Gastroesophageal sphincter (tissue), 4 donors: ENCODE results near the gene TMEM30A. TPM values are rescaled to one million over a fixed set of nuclear protein-coding genes. Genes with fewer than 3 reads are reported as not detected.

Experiments used
- ATAC-seq: fragments of 150-250 bp; one replicate; pipeline ENCODE4 v1.9.1; 2016; ENCODE audit warnings: mild to moderate bottlenecking, moderate library complexity
- H3K27ac ChIP-seq, 4 donors: fragments of 200-600 bp; sonication (generic) in 3 of 4; 1 replicate in 3 of 4; 2 replicates in 1 of 4; pipeline ENCODE4 v1.5.1; 2016 to 2019
- H3K27me3 ChIP-seq: fragments of 200-600 bp; sonication (generic); one replicate; pipeline ENCODE4 v1.5.1; 2019
- H3K36me3 ChIP-seq, 2 donors: fragments of 200-600 bp; sonication (generic); one replicate each; pipeline ENCODE4 v1.5.1; 2019; ENCODE audit warnings: control low read depth in 1 of 2
- H3K4me1 ChIP-seq, 3 donors: fragments of 200-600 bp; sonication (generic); 1 replicate in 2 of 3; 2 replicates in 1 of 3; pipeline ENCODE4 v1.5.1; 2016 to 2019; ENCODE audit warnings: control low read depth in 2 of 3
- H3K4me3 ChIP-seq, 2 donors: fragments of 200-600 bp; sonication (generic); one replicate each; pipeline ENCODE4 v1.5.1; 2019; ENCODE audit warnings: mild to moderate bottlenecking in 1 of 2, moderate library complexity in 1 of 2
- H3K9me3 ChIP-seq, 3 donors: fragments of 200-600 bp; sonication (generic); one replicate each; pipeline ENCODE4 v1.5.1; 2017 to 2019; ENCODE audit warnings: control low read depth in 2 of 3
- EP300 ChIP-seq: sonication (generic); formaldehyde crosslinking; IDR thresholded peaks from one replicate; pipeline ENCODE4 v1.6.1; 2017; ENCODE audit warnings: antibody characterized with exemption, mild to moderate bottlenecking
- POLR2A ChIP-seq, 2 donors: fragments of 450-650 bp; IDR thresholded peaks; one replicate each; pipeline ENCODE4 v1.6.1; 2017; ENCODE audit warnings: antibody characterized with exemption in 2 of 2, mild to moderate bottlenecking in 2 of 2, moderate library complexity in 1 of 2
- POLR2AphosphoS5 ChIP-seq: sonication (generic); formaldehyde crosslinking; IDR thresholded peaks from one replicate; pipeline ENCODE4 v1.6.1; 2017; ENCODE audit warnings: antibody characterized with exemption
- WGBS, 2 donors: methylation state at CpG; one replicate each; pipeline ENCODE4 v1.1.5; 2018; ENCODE audit warnings: low coverage in 1 of 2; 5-methylcytosine and 5-hydroxymethylcytosine counted together
- total RNA-seq, 4 donors: library from RNA; depleted of rRNA; stranded (reverse); fragments of >200 nt; gene quantifications; one replicate each; pipeline ENCODE4 v1.1.0, GENCODE V29; 2016
- TF ChIP-seq, protein P1 (sequence below), 4 experiments: fragments of 200-600 bp in 2 of 4; fragments of 450-650 bp in 2 of 4; sonication (generic) in 1 of 4; IDR thresholded peaks; one replicate each; pipeline ENCODE4 v1.5.1; 2017 to 2019; ENCODE audit warnings: antibody characterized with exemption in 4 of 4, mild to moderate bottlenecking in 2 of 4, moderate library complexity in 2 of 4

TMEM30A gene
- total RNA-seq, 4 donors from 2014 or later = 90.2 to 125 (median 97.5) TPM

DNA sequence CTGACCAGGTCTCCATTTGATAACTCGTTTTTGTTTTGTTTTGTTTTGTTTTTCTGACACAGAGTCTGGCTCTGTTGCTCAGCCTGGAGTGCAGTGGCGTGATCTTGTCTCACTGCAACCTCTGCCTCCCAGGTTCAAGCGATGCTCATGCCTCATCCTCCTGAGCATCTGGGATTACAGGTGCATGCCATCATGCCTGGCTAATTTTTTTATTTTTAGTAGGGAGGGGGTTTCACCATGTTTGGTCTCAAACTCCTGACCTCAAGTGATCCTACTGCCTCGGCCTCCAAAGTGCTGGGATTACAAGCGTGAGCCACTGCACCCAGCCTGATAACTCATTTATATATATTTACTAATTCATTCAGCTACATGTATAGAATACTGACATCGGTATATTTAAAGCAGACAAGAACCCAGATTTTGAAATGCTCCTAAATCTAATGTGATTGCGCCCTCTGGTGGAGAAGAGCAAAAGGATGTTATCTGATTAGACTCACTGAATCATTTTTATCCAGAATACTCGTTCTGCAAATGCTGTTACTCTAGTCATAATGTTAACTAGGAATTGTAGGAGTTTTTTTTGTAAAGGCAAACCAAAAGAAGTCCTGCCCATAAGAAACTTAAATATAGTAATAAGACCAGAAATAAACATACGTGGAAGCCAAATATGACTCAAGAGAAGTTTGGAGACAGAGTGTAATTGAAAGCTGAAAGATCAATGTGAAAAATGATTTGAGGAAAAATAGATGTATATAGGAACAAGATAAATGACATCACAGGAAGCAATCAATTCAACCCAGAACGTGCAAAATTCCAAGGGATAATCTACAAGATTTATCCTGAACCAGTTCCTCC, 73.5 kb downstream of the TMEM30A start:
- WGBS, 2 donors = 11 to 19% methylated on average over 9 to 10 of the region's 10 CpGs
- H3K27ac ChIP-seq = no peak overlapping the region
- TF ChIP-seq POLR2A (IDR thresholded peaks at IDR 0.05) (no peak), POLR2AphosphoS5 (no peak), EP300 (no peak)
- TF ChIP-seq, protein P1, sequence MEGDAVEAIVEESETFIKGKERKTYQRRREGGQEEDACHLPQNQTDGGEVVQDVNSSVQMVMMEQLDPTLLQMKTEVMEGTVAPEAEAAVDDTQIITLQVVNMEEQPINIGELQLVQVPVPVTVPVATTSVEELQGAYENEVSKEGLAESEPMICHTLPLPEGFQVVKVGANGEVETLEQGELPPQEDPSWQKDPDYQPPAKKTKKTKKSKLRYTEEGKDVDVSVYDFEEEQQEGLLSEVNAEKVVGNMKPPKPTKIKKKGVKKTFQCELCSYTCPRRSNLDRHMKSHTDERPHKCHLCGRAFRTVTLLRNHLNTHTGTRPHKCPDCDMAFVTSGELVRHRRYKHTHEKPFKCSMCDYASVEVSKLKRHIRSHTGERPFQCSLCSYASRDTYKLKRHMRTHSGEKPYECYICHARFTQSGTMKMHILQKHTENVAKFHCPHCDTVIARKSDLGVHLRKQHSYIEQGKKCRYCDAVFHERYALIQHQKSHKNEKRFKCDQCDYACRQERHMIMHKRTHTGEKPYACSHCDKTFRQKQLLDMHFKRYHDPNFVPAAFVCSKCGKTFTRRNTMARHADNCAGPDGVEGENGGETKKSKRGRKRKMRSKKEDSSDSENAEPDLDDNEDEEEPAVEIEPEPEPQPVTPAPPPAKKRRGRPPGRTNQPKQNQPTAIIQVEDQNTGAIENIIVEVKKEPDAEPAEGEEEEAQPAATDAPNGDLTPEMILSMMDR (IDR thresholded peaks at IDR 0.05) = peak; percentile 75 to 83 (median 78)

DNA sequence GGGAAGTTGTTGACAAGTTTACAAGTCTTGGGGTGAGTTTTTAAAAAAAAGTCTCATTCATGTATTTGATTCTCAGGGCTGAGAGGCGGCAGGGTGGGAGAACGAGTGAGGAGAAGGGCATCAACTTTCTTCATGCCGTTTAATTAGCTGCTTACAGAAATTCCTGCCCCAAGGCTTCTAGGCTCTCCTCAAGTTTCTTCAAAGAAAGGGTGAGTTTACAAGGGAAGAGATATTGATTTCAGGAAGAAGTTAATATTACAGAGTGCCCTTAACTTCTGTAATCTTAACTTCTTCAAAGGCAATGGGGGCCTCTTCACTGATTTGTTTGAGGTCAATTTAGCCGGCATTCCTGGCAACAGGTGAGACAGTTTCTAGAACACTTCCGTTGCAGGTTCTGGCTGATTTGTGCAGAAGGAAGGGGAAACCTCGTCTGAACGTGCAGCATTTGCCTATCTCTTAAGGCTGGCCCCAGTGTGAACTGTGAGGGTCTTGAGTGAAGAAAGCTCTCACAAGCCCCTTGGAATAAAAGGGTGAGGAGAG, 75.3 kb downstream of the TMEM30A start:
- H3K4me1 ChIP-seq = peaks cover 0 to 55% (median 8%) of the 10 kb centered on the region in 3 donors
- no peak for ATAC-seq
- 0 to 28% methylated on average over 3 to 7 of the region's 7 CpGs for WGBS, 2 donors
- H3K27ac ChIP-seq = no peak overlapping the region
- no peaks in the 10 kb centered on the region for H3K9me3 ChIP-seq
- H3K27me3 ChIP-seq = peaks cover 16% of the 10 kb centered on the region
- H3K36me3 ChIP-seq = no peaks in the 10 kb centered on the region
- no peak overlapping the region for H3K4me3 ChIP-seq
- TF ChIP-seq, protein P1 (IDR thresholded peaks at IDR 0.05) = no peak
- TF ChIP-seq POLR2A (IDR thresholded peaks at IDR 0.05) = no peak
- TF ChIP-seq POLR2AphosphoS5 = no peak
- TF ChIP-seq EP300 = no peak

More for the DNA sequence above, 73.5 kb downstream of the TMEM30A start:
- Histone ChIP-seq H3K27me3 (peaks cover 2% of the 10 kb centered on the region), H3K9me3 (no peaks in the 10 kb centered on the region), H3K36me3 (no peaks in the 10 kb centered on the region), H3K4me1 (peaks cover 0 to 38% (median 8%) of the 10 kb centered on the region in 3 donors), H3K4me3 (no peak overlapping the region)
- ATAC-seq = no peak

DNA sequence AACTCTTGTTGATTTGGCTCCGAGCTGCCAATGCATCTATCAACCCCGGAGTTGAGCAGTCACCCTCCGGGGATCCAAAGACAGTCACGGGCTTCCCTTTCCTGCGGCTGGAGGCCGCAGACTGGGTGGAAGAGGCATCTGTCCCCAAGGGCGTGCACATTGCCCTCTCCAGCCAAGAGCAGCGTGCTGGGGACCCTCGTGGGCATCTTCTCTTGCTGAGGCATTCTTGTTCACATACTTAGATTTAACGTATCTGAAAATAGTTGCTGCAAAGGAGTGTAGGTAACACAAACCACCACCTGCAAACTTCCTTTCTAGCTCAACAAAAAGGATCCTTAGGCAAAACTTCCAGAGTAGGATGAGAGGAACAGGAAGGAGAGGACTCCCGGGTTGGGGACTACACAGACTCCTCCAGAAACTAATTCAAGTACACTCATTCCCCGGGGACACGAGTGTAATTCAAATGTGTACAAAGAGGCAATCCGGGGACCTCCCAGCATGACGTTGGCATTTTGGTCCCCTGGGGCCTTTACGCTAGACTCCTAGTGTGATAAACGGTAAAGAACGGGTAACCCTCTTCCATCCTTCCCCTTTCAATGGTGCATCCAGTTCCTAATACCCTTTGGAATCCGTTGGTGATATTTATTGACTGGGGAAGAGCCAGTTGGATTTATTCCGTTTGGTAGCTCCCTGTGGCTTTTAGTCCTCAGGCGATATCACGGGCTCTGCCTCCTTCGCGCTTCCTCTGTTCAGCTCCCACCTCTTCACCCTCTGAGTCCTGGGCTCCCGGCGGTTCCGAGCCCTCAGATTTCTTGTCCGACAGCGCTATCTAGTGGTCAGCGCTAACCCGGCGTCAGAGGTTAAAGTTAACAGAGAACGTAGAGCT, 76.1 kb downstream of the TMEM30A start:
- H3K4me3 ChIP-seq = peak overlapping the region in 1 of 2 donors; percentile 33
- TF ChIP-seq, protein P1 (IDR thresholded peaks at IDR 0.05) = peak; percentile 84 to 90 (median 86)
- TF ChIP-seq EP300 (no peak), POLR2AphosphoS5 (no peak)
- WGBS, 2 donors = 10 to 17% methylated on average over 14 to 24 of the region's 33 CpGs
- H3K4me1 ChIP-seq = peaks cover 0 to 62% (median 8%) of the 10 kb centered on the region in 3 donors
- peak overlapping the region in 3 of 4 donors; percentile 65 to 96 (median 74) for H3K27ac ChIP-seq
- H3K9me3 ChIP-seq = no peaks in the 10 kb centered on the region
- no peaks in the 10 kb centered on the region for H3K36me3 ChIP-seq
- H3K27me3 ChIP-seq = peaks cover 16% of the 10 kb centered on the region
- ATAC-seq = peak; percentile 50

DNA sequence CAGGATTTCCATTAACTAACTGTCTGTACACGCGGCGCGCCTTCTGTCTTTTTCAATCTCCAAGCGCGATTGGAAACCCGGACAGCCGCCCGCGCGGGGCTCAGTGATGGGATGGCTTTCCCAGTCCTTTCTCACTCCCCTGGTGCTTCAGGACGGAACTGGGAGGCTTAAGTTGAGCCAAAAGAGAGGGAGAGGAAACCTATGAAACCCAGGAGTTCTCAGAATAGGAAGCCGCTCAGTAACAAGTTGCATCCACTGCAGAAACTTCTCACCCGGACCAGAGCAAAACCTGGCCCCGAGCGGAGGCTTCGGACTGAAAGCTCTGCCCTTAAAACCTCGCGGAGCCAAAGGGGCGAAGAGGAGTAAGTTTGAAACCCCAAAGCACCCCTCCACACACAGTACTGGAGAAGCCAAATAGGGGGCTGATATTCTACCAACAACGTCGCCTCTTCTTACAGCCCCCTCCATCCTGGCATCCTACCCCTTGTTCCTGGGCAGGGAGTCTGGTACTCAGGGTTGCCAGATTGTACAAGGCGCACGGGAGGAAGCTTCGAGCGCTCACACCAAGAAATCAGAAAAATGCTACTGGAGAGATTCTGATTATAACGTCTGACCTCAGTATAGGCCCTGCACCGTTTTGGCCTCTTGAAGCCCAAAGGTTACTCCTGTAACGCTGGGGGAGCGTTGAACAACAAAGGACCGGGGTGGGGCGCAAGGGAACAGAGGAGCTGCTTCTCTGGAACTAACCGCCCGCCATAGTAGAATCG, 77.8 kb downstream of the TMEM30A start:
- no peak for TF ChIP-seq EP300
- TF ChIP-seq, protein P1 (IDR thresholded peaks at IDR 0.05) = no peak
- no peak for TF ChIP-seq POLR2A (IDR thresholded peaks at IDR 0.05)
- no peak for TF ChIP-seq POLR2AphosphoS5
- Histone ChIP-seq H3K27me3 (peaks cover 16% of the 10 kb centered on the region), H3K9me3 (no peaks in the 10 kb centered on the region), H3K4me3 (peak overlapping the region; percentile 78 to 87), H3K36me3 (no peaks in the 10 kb centered on the region), H3K4me1 (peaks cover 0 to 80% (median 8%) of the 10 kb centered on the region in 3 donors), H3K27ac (peak overlapping the region; percentile 79 to 96 (median 94))
- 8 to 37% methylated on average over 16 to 19 of the region's 35 CpGs for WGBS, 2 donors
- ATAC-seq = no peak
